ENCODE data around the gene GABBR2. TPM values are rescaled to one million over a fixed set of nuclear protein-coding genes. Genes with fewer than 3 reads are reported as not detected.

Gene GABBR2
- total RNA-seq, 4 donors from 2014 or later = 0.17 to 0.26 TPM; not detected in 2

- TF ChIP-seq POLR2AphosphoS5 (IDR thresholded peaks at IDR 0.05) (no peak), EP300 (IDR thresholded peaks at IDR 0.05) (no peak), POLR2A (IDR thresholded peaks at IDR 0.05; ENCODE audit: low read depth) (no peak)
- TF ChIP-seq, protein P1, sequence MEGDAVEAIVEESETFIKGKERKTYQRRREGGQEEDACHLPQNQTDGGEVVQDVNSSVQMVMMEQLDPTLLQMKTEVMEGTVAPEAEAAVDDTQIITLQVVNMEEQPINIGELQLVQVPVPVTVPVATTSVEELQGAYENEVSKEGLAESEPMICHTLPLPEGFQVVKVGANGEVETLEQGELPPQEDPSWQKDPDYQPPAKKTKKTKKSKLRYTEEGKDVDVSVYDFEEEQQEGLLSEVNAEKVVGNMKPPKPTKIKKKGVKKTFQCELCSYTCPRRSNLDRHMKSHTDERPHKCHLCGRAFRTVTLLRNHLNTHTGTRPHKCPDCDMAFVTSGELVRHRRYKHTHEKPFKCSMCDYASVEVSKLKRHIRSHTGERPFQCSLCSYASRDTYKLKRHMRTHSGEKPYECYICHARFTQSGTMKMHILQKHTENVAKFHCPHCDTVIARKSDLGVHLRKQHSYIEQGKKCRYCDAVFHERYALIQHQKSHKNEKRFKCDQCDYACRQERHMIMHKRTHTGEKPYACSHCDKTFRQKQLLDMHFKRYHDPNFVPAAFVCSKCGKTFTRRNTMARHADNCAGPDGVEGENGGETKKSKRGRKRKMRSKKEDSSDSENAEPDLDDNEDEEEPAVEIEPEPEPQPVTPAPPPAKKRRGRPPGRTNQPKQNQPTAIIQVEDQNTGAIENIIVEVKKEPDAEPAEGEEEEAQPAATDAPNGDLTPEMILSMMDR (IDR thresholded peaks at IDR 0.05) = no peak
- no peaks in the 10 kb centered on the region for H3K36me3 ChIP-seq
- H3K27ac ChIP-seq (replicated peaks in 1 of 4) = no peak overlapping the region
- H3K9me3 ChIP-seq = no peaks in the 10 kb centered on the region
- WGBS = 84% methylated on average over 7 of the region's 8 CpGs
- H3K4me1 ChIP-seq = no peaks in the 10 kb centered on the region
- intact Hi-C loops (cut with DNase I) = no loop called here
- DNase-seq (ENCODE audit: extremely low spot score) = no peak
- peaks cover 0 to 13% (median 0%) of the 10 kb centered on the region in 4 donors for H3K27me3 ChIP-seq
- H3K4me3 ChIP-seq = no peak overlapping the region
Measured at GRCh38 chr9:98418578-98419259, 290.0 kb downstream of the GABBR2 start.

DNA sequence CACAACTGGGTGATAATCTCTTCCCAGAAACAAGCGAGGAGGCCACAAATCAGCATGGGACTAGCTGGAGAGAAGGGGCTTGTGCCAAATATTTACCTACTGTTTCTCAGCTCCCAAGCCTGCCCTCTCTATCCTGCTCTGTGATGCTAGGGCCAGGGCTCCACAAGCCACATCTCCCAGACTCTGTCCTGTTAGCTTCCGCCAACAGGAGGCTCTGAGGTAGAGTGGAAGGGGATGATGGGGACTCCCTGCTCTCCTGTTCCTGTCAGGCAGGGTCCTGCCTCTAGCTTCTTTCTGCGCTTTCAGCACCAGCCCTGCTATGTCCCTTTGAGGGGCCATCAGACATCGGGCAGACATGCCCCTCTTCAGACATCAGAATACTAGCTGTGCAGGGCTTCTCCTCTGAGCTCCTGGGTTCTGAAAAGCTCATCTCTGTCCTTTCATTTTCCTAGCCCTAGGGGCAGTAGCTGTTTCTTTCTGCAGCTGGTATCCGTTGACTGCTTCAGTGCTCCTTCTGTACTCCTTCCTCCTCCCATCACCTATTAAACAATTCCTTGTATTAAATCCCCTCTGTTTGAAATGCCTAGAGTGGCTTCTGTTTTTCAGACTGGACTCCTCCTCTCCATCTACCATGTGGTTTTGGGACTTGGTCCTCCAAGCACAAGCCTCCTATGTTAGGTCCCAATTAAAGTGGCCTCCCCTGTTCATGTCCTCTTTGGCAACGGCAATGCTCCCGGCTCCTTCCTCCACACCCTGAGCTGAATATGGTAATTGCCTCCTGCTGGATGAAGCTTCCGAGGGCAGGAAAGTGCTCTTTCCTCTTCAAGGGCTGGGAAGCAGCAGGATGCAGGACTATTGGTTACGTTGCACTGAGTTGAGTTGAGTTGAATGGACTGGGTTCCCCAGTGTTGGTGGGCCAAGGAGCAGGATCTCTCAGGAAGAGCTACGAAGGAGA lies 292.2 kb downstream of the GABBR2 start:
- no peak for DNase-seq (ENCODE audit: extremely low spot score)
- H3K4me1 ChIP-seq = no peaks in the 10 kb centered on the region
- H3K27ac ChIP-seq (replicated peaks in 1 of 4) = no peak overlapping the region
- no peak overlapping the region for H3K4me3 ChIP-seq
- H3K36me3 ChIP-seq = no peaks in the 10 kb centered on the region
- no peaks in the 10 kb centered on the region for H3K9me3 ChIP-seq
- peaks cover 0 to 13% (median 0%) of the 10 kb centered on the region in 4 donors for H3K27me3 ChIP-seq
- intact Hi-C loops (cut with DNase I) = no loop called here
- TF ChIP-seq POLR2AphosphoS5 (IDR thresholded peaks at IDR 0.05) (no peak), POLR2A (IDR thresholded peaks at IDR 0.05; ENCODE audit: low read depth) (no peak)
- TF ChIP-seq, protein P1 (IDR thresholded peaks at IDR 0.05) = no peak
- 81% methylated on average over 10 of the region's 10 CpGs for WGBS

DNA sequence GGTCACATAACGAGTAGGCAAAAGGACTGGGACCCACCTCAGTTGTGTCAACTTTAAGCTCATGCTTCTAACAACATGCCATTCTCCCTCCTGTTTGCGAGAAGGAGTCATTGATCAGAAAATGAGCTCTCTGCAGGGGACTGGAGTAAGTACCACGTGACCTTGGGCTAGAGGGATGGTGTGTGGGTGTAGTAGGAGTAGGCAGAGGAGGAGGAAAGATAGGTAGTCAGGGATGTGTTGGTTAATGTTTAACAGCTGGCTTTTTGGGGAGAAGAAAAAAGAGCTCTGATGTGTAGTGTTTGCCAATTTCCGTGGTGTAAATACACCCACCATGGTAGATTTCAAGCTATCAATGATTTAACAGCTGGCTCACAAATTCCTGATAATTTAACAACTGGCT lies 293.0 kb downstream of the GABBR2 start:
- TF ChIP-seq, protein P1 (IDR thresholded peaks at IDR 0.05) = no peak
- TF ChIP-seq POLR2AphosphoS5 (IDR thresholded peaks at IDR 0.05) (no peak), POLR2A (IDR thresholded peaks at IDR 0.05; ENCODE audit: low read depth) (no peak), EP300 (IDR thresholded peaks at IDR 0.05) (no peak)
- H3K9me3 ChIP-seq = no peaks in the 10 kb centered on the region
- H3K4me3 ChIP-seq = no peak overlapping the region
- intact Hi-C loops (cut with DNase I) = no loop called here
- H3K27me3 ChIP-seq = peaks cover 0 to 13% (median 0%) of the 10 kb centered on the region in 4 donors
- DNase-seq (ENCODE audit: extremely low spot score) = no peak
- no peaks in the 10 kb centered on the region for H3K36me3 ChIP-seq
- H3K27ac ChIP-seq (replicated peaks in 1 of 4) = no peak overlapping the region
- WGBS = 64% methylated on average over 4 of the region's 4 CpGs
- H3K4me1 ChIP-seq = no peaks in the 10 kb centered on the region

DNA sequence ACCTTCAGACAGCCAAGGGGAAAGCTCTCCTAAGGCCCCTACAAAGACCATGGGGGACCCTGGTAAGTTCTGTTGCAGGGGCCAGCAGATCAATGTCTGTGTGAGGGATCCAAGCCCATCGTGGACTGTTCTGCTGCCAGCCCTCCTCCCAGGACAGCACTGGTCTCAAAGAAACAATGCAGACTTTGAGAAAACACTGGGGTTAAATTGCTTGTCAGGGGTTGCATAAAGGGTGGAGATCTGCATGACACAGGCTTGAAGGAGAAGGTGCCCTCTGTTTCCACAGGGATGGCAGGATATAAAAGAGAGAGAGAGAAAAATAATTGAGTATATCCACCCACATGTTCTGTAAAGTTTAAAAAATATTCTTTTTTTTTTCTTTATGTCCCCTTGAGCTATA lies 295.7 kb downstream of the GABBR2 start:
- intact Hi-C loops (cut with DNase I) = no loop called here
- WGBS = 60% methylated on average over 1 of the region's 1 CpG
- no peak overlapping the region for H3K27ac ChIP-seq (replicated peaks in 1 of 4)
- no peak overlapping the region for H3K4me3 ChIP-seq
- no peaks in the 10 kb centered on the region for H3K36me3 ChIP-seq
- H3K27me3 ChIP-seq = peaks cover 0 to 5% (median 0%) of the 10 kb centered on the region in 4 donors
- DNase-seq (ENCODE audit: extremely low spot score) = no peak
- TF ChIP-seq POLR2AphosphoS5 (IDR thresholded peaks at IDR 0.05) (no peak), POLR2A (IDR thresholded peaks at IDR 0.05; ENCODE audit: low read depth) (no peak), EP300 (IDR thresholded peaks at IDR 0.05) (no peak)
- TF ChIP-seq, protein P1 (IDR thresholded peaks at IDR 0.05) = no peak
- H3K9me3 ChIP-seq = no peaks in the 10 kb centered on the region
- H3K4me1 ChIP-seq = peaks cover 0 to 16% (median 8%) of the 10 kb centered on the region in 4 donors
